ENCODE results near the gene MED16.
"Not testable (repeated sequence)": the region's sequence is repeated elsewhere in the genome, so short reads cannot be mapped to it uniquely, and the experiment has no call there.

The MED16 gene

GRCh38 chr19:853614-854220, 39.3 kb downstream of the MED16 start:
- not testable (repeated sequence) for DNase-seq (ENCODE audit: low spot score)

GRCh38 chr19:853014-853585, 39.9 kb downstream of the MED16 start:
- no peak for DNase-seq (ENCODE audit: low spot score)

- no peak for DNase-seq (ENCODE audit: low spot score)
Observed at GRCh38 chr19:852136-853013, 40.6 kb downstream of the MED16 start, which contains the start of gene ELANE. TSS of gene ELANE (plus strand) at chr19:852303. CDS start at chr19:852329, 26 bp downstream.

- DNase-seq (ENCODE audit: low spot score), result no peak
Observed at GRCh38 chr19:850979-851335, 42.0 kb downstream of the MED16 start.

DNA sequence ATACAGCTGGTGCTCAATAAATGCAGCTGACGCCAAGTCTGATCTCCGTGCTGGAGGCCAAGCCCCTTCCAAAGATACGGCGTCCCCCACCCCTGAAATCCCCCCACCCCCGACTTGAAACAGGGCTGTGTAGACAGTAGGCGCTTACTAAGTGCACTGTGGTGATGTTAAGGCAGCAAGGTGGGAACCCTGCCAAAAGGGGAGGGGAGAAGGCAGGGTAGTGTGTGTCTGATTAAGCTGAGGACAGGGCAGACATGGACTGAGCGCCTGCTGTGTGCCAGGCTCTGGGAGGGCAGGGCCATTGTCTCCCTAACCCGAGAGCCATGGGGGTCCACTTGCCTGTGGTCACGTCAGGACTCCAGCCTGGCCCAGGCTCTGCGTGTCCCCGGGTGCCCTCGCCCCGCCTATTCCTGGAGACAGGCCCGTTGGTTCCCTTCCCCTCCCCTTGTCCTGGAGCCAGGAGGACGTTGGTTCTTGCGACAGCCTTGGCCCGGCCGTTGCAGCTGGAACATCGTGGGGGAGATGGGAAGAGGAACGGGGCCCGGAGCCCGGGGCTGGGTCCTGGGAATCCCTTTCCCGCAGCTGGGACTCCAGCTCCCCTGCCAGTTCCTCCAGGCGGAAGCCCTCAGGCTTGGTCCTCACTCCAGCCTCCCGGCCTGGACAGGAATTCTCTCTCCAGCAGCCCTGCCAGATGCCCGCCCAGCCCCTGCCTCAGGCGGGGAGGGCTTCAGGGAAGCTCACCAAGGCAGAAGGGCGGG, 42.6 kb downstream of the MED16 start:
- DNase-seq (ENCODE audit: low spot score), result peak; percentile 69

DNA sequence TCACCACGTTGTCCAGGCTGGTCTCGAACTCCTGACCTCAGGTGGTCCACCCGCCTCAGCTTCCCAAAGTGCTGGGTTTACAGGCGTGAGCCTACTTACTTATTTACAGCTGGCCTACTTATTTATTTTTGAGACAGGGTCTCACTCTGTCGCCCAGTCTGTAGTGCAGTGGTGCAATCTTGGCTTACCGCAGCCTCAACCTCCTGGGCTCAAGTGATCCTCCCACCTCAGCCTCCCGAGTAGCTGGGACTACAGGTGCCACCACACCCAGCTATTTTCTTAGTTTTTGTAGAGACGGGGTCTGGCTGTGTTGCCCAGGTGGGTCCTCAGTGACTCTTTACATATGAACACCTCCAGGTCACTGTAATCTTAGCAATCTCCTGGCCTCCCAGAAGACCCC, 43.8 kb downstream of the MED16 start:
- DNase-seq (ENCODE audit: low spot score), result not testable (repeated sequence)

GRCh38 chr19:848386-848921, 44.5 kb downstream of the MED16 start:
- no peak for DNase-seq (ENCODE audit: low spot score)

DNA sequence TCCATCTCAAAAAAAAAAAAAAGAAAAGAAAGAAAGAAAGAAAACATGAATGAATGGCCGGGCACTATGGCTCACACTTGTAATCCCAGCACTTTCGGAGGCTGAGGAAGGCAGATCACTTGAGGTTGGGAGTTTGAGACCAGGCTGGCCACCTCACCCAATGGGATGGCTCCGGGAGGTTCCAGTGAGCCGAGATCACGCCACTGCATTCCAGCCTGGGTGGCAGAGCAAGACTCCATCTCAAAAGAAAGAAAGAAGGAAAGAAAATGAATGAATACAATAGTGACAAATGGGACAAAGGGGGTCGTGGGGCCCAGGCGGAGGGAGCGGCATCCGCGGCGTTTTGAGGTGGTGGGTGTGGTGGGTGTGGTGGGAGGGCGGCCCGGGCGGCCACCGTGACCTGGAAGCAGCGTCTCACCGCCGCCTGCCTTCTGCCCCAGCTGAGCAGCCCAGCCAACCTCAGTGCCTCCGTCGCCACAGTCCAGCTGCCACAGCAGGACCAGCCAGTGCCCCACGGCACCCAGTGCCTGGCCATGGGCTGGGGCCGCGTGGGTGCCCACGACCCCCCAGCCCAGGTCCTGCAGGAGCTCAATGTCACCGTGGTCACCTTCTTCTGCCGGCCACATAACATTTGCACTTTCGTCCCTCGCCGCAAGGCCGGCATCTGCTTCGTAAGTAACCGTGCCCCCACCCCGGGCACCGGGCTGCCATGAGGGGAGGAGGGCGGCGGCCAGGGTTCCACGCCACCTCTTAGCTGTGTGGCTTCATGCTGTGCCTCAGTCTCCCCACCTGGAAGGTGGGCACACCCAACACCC, 47.1 kb downstream of the MED16 start:
- no peak for DNase-seq (ENCODE audit: low spot score)

DNA sequence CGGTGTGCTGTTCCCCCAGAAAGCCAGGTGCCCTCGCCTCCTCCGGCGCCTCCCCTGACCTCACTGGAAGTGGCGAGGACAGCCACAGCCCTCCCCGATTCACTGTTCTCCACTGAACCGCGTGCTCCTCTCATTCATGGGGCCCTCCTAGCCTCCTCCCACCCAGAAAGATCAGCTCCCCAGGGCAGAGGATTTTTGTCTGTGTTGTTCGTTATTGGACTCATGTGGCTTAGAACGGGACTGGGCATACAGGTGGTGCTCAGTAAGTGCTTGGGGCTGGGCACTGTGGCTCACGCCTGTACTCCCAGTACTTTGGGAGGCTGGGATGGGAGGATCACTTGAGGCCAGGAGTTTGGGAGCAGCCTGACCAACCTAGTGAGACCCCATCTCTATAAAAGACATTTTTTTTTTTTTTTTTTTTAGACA, 48.4 kb downstream of the MED16 start:
- DNase-seq (ENCODE audit: low spot score), result no peak

DNA sequence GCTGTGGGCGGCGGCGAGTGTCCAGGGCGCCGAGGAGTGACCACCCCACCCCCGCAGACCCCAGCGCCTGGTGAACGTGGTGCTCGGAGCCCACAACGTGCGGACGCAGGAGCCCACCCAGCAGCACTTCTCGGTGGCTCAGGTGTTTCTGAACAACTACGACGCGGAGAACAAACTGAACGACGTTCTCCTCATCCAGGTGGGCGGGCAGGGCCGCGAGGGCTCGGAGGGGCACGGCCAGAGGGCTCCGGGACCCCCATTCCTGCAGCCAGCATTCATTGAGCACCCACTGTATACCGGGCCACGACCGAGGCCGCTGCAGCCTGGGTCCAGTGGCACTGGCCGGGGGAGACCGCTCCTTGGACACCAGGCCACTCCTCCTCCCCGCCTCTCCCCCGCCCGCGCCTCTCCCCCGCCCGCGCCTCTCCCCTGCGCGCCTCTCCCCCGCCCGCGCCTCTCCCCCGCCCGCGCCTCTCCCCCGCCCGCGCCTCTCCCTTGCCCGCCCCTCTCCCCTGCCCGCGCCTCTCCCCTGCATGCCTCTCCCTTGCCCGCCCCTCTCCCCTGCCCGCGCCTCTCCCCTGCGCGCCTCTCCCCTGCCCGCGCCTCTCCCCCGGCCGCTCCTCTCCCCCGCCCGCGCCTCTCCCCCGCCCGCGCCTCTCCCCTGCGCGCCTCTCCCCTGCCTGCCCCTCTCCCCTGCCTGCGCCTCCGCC, 49.0 kb downstream of the MED16 start:
- DNase-seq (ENCODE audit: low spot score), result no peak

GRCh38 chr19:843180-843835, 49.7 kb downstream of the MED16 start:
- peak; percentile 67 for DNase-seq (ENCODE audit: low spot score)

GRCh38 chr19:842802-843179, 50.2 kb downstream of the MED16 start:
- DNase-seq (ENCODE audit: low spot score), result not testable (repeated sequence)

- peak; percentile 22 for DNase-seq (ENCODE audit: low spot score)
Observed at GRCh38 chr19:840519-841206, 52.3 kb downstream of the MED16 start, which contains the start of gene PRTN3. TSS of gene PRTN3 (plus strand) at chr19:840999. CDS start at chr19:841009, 10 bp downstream.

DNA sequence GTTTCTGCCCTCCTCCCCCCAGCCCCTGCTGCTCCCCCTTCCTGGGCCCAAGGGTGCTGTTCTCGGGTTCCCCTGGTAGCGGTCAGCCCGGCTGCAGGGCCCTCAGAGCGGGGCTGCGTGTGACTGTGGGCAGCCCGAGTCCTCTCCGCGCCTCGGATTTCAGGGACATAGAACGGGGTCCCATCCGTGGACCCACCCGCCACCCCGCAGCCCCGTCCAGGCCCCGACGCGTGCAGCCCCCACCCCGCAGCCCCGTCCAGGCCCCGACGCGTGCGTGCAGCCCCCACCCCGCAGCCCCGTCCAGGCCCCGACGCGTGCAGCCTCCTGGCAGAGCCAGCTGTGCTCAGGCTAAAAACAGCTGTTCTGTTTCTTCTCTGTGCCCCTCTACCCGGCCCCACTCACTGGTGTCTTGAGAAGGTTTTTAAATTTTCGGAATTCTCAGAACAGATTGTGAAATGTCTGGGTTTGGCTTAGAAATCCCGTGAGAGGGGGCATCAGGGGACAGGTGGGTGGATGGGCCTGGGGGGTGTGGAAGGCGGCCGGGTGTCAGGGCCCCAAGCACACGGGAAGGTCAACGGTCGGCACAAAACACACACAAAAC, 57.7 kb downstream of the MED16 start:
- no peak for DNase-seq (ENCODE audit: low spot score)

GRCh38 chr19:834216-834615, 58.8 kb downstream of the MED16 start:
- no peak for DNase-seq (ENCODE audit: low spot score)

DNA sequence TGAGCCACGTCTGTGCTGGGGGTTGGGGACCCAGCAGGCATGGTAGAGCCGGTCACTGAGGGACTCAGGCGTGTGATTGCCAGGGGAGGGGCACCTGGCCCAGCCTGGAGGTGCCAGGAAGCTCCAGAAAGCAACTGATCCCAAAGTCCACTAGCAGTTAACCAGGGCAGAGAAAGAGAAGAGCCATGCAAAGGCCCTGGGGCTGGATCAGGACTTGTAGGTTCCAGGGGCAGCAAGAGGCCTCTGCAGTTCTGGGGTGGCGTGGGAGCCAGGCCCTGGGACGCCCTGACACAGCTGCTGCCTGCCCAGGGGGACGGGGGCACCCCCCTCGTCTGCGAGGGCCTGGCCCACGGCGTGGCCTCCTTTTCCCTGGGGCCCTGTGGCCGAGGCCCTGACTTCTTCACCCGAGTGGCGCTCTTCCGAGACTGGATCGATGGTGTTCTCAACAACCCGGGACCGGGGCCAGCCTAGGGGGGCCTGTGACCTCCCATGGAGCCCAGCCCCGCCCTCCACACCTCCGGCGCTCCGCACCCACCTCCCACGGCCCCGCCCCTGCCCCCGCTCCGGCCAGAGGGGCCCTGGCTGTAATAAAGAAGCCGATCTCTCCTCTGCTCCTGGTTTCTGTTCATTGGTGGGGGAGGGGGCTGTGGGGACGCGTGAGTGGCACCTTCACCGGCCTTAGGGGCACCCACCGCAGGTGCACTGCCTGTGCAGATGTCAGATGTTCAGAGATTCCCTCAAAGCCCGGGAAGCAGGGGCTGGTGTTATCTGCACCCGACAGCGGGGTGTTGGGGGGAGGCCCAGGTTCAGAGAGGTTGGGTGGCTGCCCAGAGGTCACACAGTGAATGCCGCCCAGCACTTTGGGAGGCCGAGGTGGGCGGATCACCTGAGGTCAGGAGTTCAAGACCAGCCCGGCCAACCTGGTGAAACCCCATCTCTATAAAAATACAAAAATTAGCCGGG, 61.3 kb downstream of the MED16 start:
- DNase-seq (ENCODE audit: low spot score), result no peak

DNA sequence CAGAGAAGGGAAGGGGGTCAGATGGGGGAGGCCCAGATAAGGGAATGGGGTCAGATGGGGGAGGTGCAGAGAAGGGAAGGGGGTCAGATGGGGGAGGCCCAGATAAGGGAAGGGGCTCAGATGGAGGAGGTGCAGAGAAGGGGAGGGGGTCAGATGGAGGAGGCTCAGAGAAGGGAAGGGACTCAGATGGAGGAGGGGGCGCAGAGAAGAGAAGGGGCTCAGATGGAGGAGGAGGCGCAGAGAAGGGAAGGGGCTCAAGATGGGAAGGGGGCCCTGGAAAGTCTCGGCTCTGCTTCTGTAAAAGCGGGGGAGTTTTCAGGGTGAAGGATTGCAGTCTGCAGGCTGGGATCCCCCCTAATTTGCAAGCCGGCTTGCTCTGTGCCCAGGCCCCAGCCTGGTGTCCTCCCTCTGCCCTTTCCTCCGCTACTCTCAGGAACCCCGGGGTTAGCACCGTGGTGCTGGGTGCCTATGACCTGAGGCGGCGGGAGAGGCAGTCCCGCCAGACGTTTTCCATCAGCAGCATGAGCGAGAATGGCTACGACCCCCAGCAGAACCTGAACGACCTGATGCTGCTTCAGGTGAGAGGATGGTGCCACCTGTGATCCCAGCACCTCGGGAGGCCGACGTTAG, 63.7 kb downstream of the MED16 start:
- DNase-seq (ENCODE audit: low spot score), result no peak
